ENCODE results near the gene HSPA12A. TPM values are rescaled to one million over a fixed set of nuclear protein-coding genes. Genes with fewer than 3 reads are reported as not detected.

HSPA12A gene
- total and polyA plus RNA-seq, 9 of the 15 experiments (the other 6 are each of a cell fraction or from before 2014, with no cell fraction given) = 0.01 to 0.18 (median 0.04) TPM; not detected in 4

DNA sequence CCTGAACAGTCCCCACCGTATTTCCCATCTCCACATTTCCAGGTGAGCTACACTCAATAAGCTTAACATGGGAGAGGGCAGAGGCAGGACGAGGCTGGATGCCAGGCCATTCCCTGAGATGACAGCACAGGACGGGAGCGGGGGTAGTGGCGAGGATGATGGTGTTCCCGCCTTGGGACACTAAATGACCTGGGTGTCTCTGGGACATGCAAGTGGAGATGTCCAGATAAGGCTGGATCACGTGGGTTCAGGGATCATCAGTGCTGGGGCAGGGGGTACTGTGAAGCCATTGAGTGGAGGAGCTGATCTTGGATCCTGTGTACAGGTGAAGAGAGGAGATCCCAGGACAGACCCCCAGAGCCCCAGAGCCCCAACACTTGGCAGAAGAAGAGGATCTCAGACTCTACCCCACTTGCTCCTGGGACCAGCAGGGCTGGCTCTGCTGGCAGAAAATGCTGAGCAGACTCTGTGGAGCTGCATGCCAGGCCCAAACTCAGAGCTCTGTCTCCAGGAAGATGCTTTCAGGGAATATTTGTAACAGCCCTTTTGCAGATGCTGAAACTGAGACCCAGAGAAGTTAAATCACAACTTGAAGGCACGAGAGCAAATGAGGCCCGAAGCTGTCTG lies 29.7 kb upstream of the HSPA12A start (continued):
- TF ChIP-seq, protein P1, sequence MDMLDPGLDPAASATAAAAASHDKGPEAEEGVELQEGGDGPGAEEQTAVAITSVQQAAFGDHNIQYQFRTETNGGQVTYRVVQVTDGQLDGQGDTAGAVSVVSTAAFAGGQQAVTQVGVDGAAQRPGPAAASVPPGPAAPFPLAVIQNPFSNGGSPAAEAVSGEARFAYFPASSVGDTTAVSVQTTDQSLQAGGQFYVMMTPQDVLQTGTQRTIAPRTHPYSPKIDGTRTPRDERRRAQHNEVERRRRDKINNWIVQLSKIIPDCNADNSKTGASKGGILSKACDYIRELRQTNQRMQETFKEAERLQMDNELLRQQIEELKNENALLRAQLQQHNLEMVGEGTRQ (CRISPR knock-in tag; IDR thresholded peaks at IDR 0.05) = 0 out of 2 replicates have a peak, but pooled peaks have one; percentile 5

DNA sequence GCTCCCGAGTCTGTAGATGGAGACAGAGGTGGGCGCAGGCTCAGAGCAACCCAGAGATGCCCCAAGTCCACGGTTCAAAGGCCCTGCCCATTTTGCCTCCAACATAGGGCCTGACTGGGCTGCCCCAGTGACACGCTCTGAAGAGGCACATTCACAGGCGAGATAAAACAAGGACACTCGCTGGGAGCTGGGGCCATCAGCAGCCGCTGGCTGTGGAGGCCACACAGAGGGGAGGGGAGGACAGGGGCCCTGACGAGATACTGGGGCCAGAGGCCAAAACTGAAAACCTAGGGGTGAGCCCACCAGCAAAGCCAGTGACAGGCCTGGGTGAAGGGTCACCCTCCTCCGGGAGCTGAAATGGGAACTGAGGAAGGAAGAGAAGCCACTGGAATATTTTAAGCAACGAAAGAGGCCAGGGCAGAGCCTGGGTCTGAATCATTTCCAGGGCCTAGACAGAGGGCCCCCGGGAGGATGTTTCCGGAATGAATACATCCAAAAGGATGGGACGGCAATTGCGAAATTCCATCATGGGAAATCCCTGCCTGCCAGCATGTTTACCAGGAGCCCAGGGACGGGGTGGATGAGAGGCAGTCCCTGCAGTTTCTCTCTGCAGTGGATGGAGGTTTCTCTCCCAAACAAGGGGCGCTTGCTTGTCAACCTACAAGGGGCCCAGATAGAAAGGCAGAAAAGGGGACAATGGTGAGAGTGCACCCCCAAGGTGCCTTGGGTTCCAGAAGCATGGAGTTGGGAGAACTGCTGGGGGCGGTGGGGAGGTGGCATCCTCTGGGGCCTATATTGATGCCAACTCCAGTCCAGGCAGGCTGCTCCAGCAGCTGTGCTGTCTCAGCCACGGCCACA lies 29.0 kb upstream of the HSPA12A start:
- peaks cover 0 to 35% of the 10 kb centered on the region in 2 experiments; a peak in 3 of 5 replicates for H3K27me3 ChIP-seq (ENCODE audit: control insufficient read depth in 2 of 2, insufficient read depth in 2 of 2, low read length in 2 of 2)
- no peaks in the 10 kb centered on the region for H4K20me1 ChIP-seq (replicated peaks; ENCODE audit: control insufficient read depth, insufficient read depth, low read length)
- H3K4me2 ChIP-seq (ENCODE audit: insufficient read depth, low read length) = no peak overlapping the region
- H3K36me3 ChIP-seq (ENCODE audit: control insufficient read depth, insufficient read depth, low read length) = no peaks in the 10 kb centered on the region
- no peaks in the 10 kb centered on the region; a peak in 1 of 5 replicates for H3K4me1 ChIP-seq (replicated peaks in 1 of 2; ENCODE audit: control insufficient read depth in 2 of 2, insufficient read depth in 2 of 2, low read length in 2 of 2)
- no peak overlapping the region for H3K4me3 ChIP-seq
- H3K9ac ChIP-seq (ENCODE audit: insufficient read depth in 1 of 2, low read depth in 2 of 2, low read length in 2 of 2) = no peak overlapping the region
- CTCF ChIA-PET (ENCODE audit: low intra/inter-chr PET ratio) = no interaction called here
- H3K9me1 ChIP-seq (ENCODE audit: control insufficient read depth, insufficient read depth, low read length) = no peaks in the 10 kb centered on the region
- no peak overlapping the region for H3K27ac ChIP-seq (ENCODE audit: extremely low read depth, low read depth, low read length)
- POLR2A ChIA-PET = interaction anchor here (0.6 kb wide), 1 partner anchor 1720 kb away, joined by 3 read pairs; no protein-coding TSS in a partner anchor
- no peak overlapping the region for H2AFZ ChIP-seq (ENCODE audit: low read depth, low read length)
- no peaks in the 10 kb centered on the region for H3K9me3 ChIP-seq (replicated peaks; ENCODE audit: control insufficient read depth, insufficient read depth, low read depth, low read length)
- H3K79me2 ChIP-seq (ENCODE audit: control insufficient read depth, insufficient read depth, low read length) = no peaks in the 10 kb centered on the region
- ATAC-seq (no peak), FAIRE-seq (no peak), DNase-seq (ENCODE audit: extremely low read depth in 1 of 4, low spot score in 3 of 4) (no peak)
- intact Hi-C loops (cut with micrococcal nuclease) = no loop called here
- in situ Hi-C loops (cut with MboI) = no loop called here
- no TSS peak for BruUV-seq (replicated peaks)
- WGBS (ENCODE audit: insufficient coverage, low coverage, missing lambda C conversion rate) = 5% methylated on average over 11 of the region's 18 CpGs
- no peak for TF ChIP-seq SOX6 (IDR thresholded peaks at IDR 0.05)
- no peak for TF ChIP-seq ZNF232 (CRISPR knock-in tag; IDR thresholded peaks at IDR 0.05)
- no peak for TF ChIP-seq IRF1 (CRISPR knock-in tag; IDR thresholded peaks at IDR 0.05; ENCODE audit: borderline replicate concordance)
- no peak for TF ChIP-seq ZNF77 (CRISPR knock-in tag; IDR thresholded peaks at IDR 0.05)
- TF ChIP-seq PBX2 (CRISPR knock-in tag; IDR thresholded peaks at IDR 0.05; ENCODE audit: low read depth) = no peak
- no peak for TF ChIP-seq PBX2 (tag; conservative IDR thresholded peaks at IDR 0.05; ENCODE audit: low read depth)
- TF ChIP-seq ZNF212 (CRISPR knock-in tag; IDR thresholded peaks at IDR 0.05) = no peak
- no peak for TF ChIP-seq EWSR1 (IDR thresholded peaks at IDR 0.05; ENCODE audit: borderline replicate concordance, low read depth, partially characterized antibody)
- no peak for TF ChIP-seq NCOA2 (IDR thresholded peaks at IDR 0.05; ENCODE audit: partially characterized antibody in 2 of 2)
- TF ChIP-seq, protein P2, sequence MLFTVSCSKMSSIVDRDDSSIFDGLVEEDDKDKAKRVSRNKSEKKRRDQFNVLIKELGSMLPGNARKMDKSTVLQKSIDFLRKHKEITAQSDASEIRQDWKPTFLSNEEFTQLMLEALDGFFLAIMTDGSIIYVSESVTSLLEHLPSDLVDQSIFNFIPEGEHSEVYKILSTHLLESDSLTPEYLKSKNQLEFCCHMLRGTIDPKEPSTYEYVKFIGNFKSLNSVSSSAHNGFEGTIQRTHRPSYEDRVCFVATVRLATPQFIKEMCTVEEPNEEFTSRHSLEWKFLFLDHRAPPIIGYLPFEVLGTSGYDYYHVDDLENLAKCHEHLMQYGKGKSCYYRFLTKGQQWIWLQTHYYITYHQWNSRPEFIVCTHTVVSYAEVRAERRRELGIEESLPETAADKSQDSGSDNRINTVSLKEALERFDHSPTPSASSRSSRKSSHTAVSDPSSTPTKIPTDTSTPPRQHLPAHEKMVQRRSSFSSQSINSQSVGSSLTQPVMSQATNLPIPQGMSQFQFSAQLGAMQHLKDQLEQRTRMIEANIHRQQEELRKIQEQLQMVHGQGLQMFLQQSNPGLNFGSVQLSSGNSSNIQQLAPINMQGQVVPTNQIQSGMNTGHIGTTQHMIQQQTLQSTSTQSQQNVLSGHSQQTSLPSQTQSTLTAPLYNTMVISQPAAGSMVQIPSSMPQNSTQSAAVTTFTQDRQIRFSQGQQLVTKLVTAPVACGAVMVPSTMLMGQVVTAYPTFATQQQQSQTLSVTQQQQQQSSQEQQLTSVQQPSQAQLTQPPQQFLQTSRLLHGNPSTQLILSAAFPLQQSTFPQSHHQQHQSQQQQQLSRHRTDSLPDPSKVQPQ (CRISPR knock-in tag; IDR thresholded peaks at IDR 0.05; ENCODE audit: borderline replicate concordance) = no peak

Measured in K562 (cell line).